Kidney epithelial cell (primary cell): ENCODE measurements around the gene CNTN1. TPM values are rescaled to one million over a fixed set of nuclear protein-coding genes. Genes with fewer than 3 reads are reported as not detected.

Experiments used
- DNase-seq: peaks from one replicate; pipeline ENCODE4 v3.0.0-alpha.2; 2010; ENCODE audit warnings: low read depth
- H3K27me3 ChIP-seq: 2 replicates; pipeline ENCODE4 v1.6.0; 2011; ENCODE audit warnings: low read length; ENCODE audit not compliant: control insufficient read depth, insufficient read depth
- H3K36me3 ChIP-seq: 2 replicates; pipeline ENCODE4 v1.5.1; 2011; ENCODE audit warnings: low read length; ENCODE audit not compliant: control insufficient read depth, insufficient read depth
- H3K4me3 ChIP-seq: 2 replicates; pipeline ENCODE4 v1.5.1; 2011; ENCODE audit warnings: low read depth, mild to moderate bottlenecking, control low read depth, low read length
- CTCF ChIP-seq: IDR thresholded peaks from 2 replicates; pipeline ENCODE4 v1.5.1; 2011; ENCODE audit warnings: mild to moderate bottlenecking, moderate library complexity, low read length, control low read depth, inconsistent platforms; ENCODE audit not compliant: insufficient read depth, poor library complexity, severe bottlenecking
- total RNA-seq: library from RNA; depleted of rRNA; stranded (reverse); fragments of >200 nt; gene quantifications from 2 replicates; pipeline ENCODE4 v1.2.3, GENCODE V29; 2015

The CNTN1 gene
- total RNA-seq, 1 donor from 2014 or later: 1.5 TPM

- Histone ChIP-seq H3K4me3 (no peak overlapping the region), H3K36me3 (no peaks in the 10 kb centered on the region), H3K27me3 (no peaks in the 10 kb centered on the region)
- no peak for DNase-seq
- no peak for TF ChIP-seq CTCF
Measured at GRCh38 chr12:40953076-40953475, 260.8 kb downstream of the CNTN1 start.

GRCh38 chr12:40957417-40957816 is 265.2 kb downstream of the CNTN1 start:
- no peak for DNase-seq
- TF ChIP-seq CTCF: no peak
- Histone ChIP-seq H3K4me3 (no peak overlapping the region), H3K36me3 (no peaks in the 10 kb centered on the region), H3K27me3 (no peaks in the 10 kb centered on the region)

- Histone ChIP-seq H3K4me3 (no peak overlapping the region), H3K36me3 (no peaks in the 10 kb centered on the region), H3K27me3 (no peaks in the 10 kb centered on the region)
- DNase-seq: no peak
- no peak for TF ChIP-seq CTCF
Measured at GRCh38 chr12:40959041-40959440, 266.8 kb downstream of the CNTN1 start.

GRCh38 chr12:40963751-40964150 is 271.5 kb downstream of the CNTN1 start:
- Histone ChIP-seq H3K27me3 (no peaks in the 10 kb centered on the region), H3K4me3 (no peak overlapping the region), H3K36me3 (no peaks in the 10 kb centered on the region)
- no peak for DNase-seq
- TF ChIP-seq CTCF: no peak

GRCh38 chr12:40969796-40970195 is 277.6 kb downstream of the CNTN1 start:
- Histone ChIP-seq H3K36me3 (no peaks in the 10 kb centered on the region), H3K4me3 (no peak overlapping the region), H3K27me3 (no peaks in the 10 kb centered on the region)
- DNase-seq: no peak
- TF ChIP-seq CTCF: no peak

GRCh38 chr12:40970320-40970907 is 278.2 kb downstream of the CNTN1 start:
- TF ChIP-seq CTCF: no peak
- no peaks in the 10 kb centered on the region for H3K36me3 ChIP-seq
- no peak overlapping the region for H3K4me3 ChIP-seq
- no peaks in the 10 kb centered on the region for H3K27me3 ChIP-seq
- DNase-seq: no peak
